GM10266 (cell line): ENCODE measurements around the gene PLEKHM3.

ENCODE experiments used
- DNase-seq: peaks from one replicate; pipeline ENCODE4 v3.0.0; 2012; ENCODE audit errors: extremely low spot score
- CTCF ChIP-seq: IDR thresholded peaks from 2 replicates; pipeline ENCODE4 v1.5.1; 2012; ENCODE audit warnings: mild to moderate bottlenecking, low read depth; ENCODE audit not compliant: control insufficient read depth, insufficient read depth; ENCODE audit errors: missing control alignments

The PLEKHM3 gene

DNA sequence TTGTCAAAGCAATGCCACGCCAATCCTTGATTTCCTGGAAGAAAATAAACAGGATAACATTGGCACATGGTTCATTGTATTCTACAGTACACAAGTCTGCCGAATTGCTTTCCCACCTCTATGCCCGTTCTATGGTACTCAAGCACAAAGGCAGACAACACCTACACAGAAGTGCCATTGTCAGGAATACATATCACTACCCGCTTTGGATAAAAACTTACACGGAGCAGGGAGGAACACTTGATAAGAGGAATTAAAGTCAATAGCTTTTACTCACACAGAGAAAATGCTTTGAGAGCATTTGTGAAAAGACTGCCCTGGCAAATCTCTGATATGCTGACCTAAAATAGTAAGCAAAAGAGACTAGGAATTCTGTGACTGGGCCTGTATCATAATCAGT lies 23.4 kb downstream of the PLEKHM3 start:
- no peak for TF ChIP-seq CTCF
- no peak for DNase-seq

- no peak for DNase-seq
- no peak for TF ChIP-seq CTCF
Measured at GRCh38 chr2:208000701-208001395, 24.5 kb downstream of the PLEKHM3 start.

- no peak for TF ChIP-seq CTCF
- DNase-seq, result no peak
Measured at GRCh38 chr2:207996848-207997247, 28.5 kb downstream of the PLEKHM3 start.

DNA sequence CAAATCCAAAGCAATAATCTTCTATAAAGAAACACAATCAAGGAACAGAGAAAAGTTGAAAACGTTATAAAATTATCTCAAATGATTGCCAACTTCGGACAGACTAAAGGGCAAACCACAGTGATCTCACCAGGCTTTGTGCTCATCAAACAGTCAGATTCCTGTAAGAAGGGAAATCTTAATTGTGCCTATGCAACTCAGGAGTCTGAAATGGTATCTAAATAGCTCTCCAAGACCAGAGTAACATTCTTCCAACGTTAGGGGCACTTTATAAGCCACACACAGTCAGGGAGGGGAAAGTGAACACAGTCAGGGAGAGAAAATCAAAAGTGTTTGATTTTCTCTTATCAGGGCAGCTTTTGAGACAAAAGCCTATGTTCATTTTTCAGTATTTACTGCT lies 29.4 kb downstream of the PLEKHM3 start:
- DNase-seq, result no peak
- TF ChIP-seq CTCF, result no peak

DNA sequence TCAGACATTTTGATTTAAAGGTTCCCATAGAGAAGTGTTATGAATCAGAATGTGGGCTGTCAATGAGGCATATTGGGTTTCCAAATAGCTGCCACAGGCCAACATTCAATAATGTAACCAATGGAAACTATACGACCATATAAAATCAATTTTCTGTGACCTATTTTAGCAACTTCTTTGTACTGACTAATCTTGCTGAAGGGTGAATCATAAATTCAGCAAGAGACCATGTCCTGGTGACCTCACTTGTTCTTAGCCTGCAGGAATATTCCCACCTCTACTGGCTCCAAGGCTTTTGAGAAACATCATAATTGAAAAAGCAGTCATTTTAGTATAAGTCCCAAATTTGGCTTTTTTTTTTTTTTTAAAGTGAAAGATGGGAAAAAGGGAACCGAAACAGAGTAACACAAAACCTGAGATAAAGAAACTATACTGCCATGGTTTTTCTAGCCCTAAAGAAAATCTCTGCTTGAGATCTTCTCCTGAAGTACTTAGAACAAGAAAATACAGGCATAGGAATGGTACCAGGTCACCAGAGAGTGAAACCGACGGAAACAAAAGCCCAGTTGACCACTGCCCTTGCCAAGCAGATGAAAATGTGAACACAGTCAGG lies 32.1 kb downstream of the PLEKHM3 start:
- no peak for DNase-seq
- TF ChIP-seq CTCF, result no peak

GRCh38 chr2:207991944-207992343 lies 33.4 kb downstream of the PLEKHM3 start:
- DNase-seq, result no peak
- TF ChIP-seq CTCF, result no peak

DNA sequence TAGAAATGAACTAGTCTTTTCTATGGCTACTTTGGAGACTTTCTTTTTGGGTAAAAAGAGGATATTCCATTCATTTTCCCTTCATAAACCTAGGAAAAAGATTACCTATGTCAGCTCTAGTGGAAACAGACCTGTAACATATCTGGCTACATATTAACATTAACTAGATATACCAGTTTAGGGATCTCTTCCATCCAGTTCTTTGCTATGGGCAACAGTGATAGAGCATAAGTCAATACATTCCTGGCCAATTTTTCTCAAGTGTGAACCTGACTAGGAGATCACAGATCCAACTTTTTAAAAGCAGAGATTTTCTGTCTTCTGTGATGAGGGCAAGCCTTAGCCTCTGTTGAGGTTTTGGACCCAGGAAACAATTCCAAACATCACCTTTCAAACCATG lies 34.5 kb downstream of the PLEKHM3 start:
- no peak for DNase-seq
- no peak for TF ChIP-seq CTCF
